PC-3 (cell line): Measurements from ENCODE around the gene KANK4. TPM values are rescaled to one million over a fixed set of nuclear protein-coding genes. Genes with fewer than 3 reads are reported as not detected.

Experiments
- ATAC-seq: fragments of 200-7000 bp; cut with Tn5 transposase; 2 replicates; pipeline ENCODE4 v1.9.1; 2020; ENCODE audit warnings: mild to moderate bottlenecking, moderate library complexity
- BruUV-seq: library from RNA; stranded (reverse); fragments of 400-500 nt; replicated peaks from 2 replicates; lab custom pipeline; 2021; lab: Mats Ljungman, UMichigan
- CTCF ChIA-PET: fragments of 300-600 bp; sonication (Branson Sonifier 250); formaldehyde crosslinking; loops from one replicate; lab custom pipeline; 2022; ENCODE audit warnings: antibody characterized with exemption; lab: Charles Lee
- POLR2A ChIA-PET: fragments of 300-600 bp; sonication (Branson Sonifier 250); formaldehyde crosslinking; loops from one replicate; lab custom pipeline; 2022; ENCODE audit warnings: antibody characterized with exemption; ENCODE audit not compliant: unreplicated experiment; lab: Charles Lee
- DNase-seq: peaks from one replicate; pipeline ENCODE4 v3.0.0-alpha.2; 2015
- H2AFZ ChIP-seq: fragments of 300-600 bp; sonication (generic); 2 replicates; pipeline ENCODE4 v1.6.0; 2016; ENCODE audit warnings: antibody characterized with exemption, low read length
- H3F3A ChIP-seq: fragments of 300-600 bp; sonication (generic); one replicate; pipeline ENCODE4 v1.6.0; 2017; ENCODE audit warnings: antibody characterized with exemption, low read length, control low read depth, mild to moderate bottlenecking; ENCODE audit not compliant: unreplicated experiment
- H3K27ac ChIP-seq: fragments of 300-600 bp; sonication (generic); 2 replicates; pipeline ENCODE4 v1.5.1; 2016; ENCODE audit warnings: mild to moderate bottlenecking, low read length
- H3K27me3 ChIP-seq: fragments of 300-600 bp; sonication (generic); 2 replicates; pipeline ENCODE4 v1.6.1; 2016; ENCODE audit warnings: low read length, mixed read lengths
- H3K36me3 ChIP-seq: fragments of 300-600 bp; sonication (generic); 2 replicates; pipeline ENCODE4 v1.6.1; 2016; ENCODE audit warnings: low read depth, mixed run types, low read length, mixed read lengths
- H3K4me1 ChIP-seq: fragments of 300-600 bp; sonication (generic); 2 replicates; pipeline ENCODE4 v1.5.1; 2016; ENCODE audit warnings: low read length; ENCODE audit not compliant: insufficient read depth
- H3K4me2 ChIP-seq: fragments of 300-600 bp; sonication (generic); 2 replicates; pipeline ENCODE4 v1.6.0; 2016; ENCODE audit warnings: low read length
- H3K4me3 ChIP-seq: fragments of 300-600 bp; sonication (generic); 2 replicates; pipeline ENCODE4 v1.5.1; 2016; ENCODE audit warnings: mild to moderate bottlenecking, low read length, mixed read lengths
- H3K79me2 ChIP-seq: fragments of 300-600 bp; sonication (generic); 2 replicates; pipeline ENCODE4 v1.6.1; 2017; ENCODE audit warnings: low read length, mixed read lengths
- H3K9ac ChIP-seq: fragments of 300-600 bp; sonication (generic); 2 replicates; pipeline ENCODE4 v1.6.0; 2016; ENCODE audit warnings: mild to moderate bottlenecking, low read length
- H3K9me2 ChIP-seq: fragments of 300-600 bp; sonication (generic); replicated peaks from 2 replicates; pipeline ENCODE4 v1.6.1; 2016; ENCODE audit warnings: mixed run types, low read length, mixed read lengths
- H3K9me3 ChIP-seq: fragments of 300-600 bp; sonication (generic); 2 replicates; pipeline ENCODE4 v1.6.1; 2016; ENCODE audit warnings: low read length, mixed read lengths
- H4K20me1 ChIP-seq: fragments of 300-600 bp; sonication (generic); 2 replicates; pipeline ENCODE4 v1.6.1; 2016; ENCODE audit warnings: low read length, mixed read lengths
- EZH2 ChIP-seq: fragments of 300-600 bp; sonication (generic); IDR thresholded peaks from one replicate; pipeline ENCODE4 v1.6.1; 2017; ENCODE audit warnings: antibody characterized with exemption, mild to moderate bottlenecking, low read length; ENCODE audit not compliant: unreplicated experiment
- EZH2phosphoT487 ChIP-seq: fragments of 300-600 bp; sonication (generic); IDR thresholded peaks from 2 replicates; pipeline ENCODE4 v1.6.1; 2018; ENCODE audit warnings: mild to moderate bottlenecking, antibody characterized with exemption, low read length, borderline replicate concordance
- intact Hi-C: fragments of 100-400 bp; cut with micrococcal nuclease; formaldehyde crosslinking; loops from 2 replicates; pipeline ENCODE4 v1.9.0; 2023
- total RNA-seq: library from RNA; depleted of rRNA; stranded (reverse); fragments of >200 nt; gene quantifications from 2 replicates; pipeline ENCODE4 v1.2.3, GENCODE V29; 2014
- TF ChIP-seq, protein P1 (sequence below): fragments of 300-600 bp; sonication (generic); conservative IDR thresholded peaks from 2 replicates; pipeline ENCODE4 v1.5.1; 2017; ENCODE audit warnings: antibody characterized with exemption, low read depth, mild to moderate bottlenecking, low read length

The KANK4 gene
- total RNA-seq, 1 experiment from 2014 or later = not detected

DNA sequence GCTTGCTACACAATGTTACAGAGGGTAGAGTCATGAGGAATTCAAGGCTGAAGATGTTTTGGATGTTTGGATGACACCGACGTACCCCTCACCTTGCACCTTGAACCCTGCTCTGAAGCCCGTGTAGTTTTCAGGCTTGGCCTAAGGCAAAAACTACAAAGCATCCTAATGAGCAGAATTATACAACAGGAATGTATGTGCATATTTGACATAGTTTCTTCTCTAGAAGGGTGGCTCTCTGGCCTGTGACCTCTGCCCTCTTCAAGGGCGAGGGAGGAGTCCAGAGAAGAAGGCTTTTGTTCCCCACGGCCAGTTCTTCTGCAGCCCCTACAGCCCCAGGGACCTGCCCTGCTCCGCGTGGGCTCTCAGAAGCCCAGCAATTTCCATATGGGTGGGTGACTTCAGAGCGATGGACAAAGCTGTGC is 81.3 kb downstream of the KANK4 start:
- Histone ChIP-seq H3K36me3 (no peaks in the 10 kb centered on the region), H3K4me1 (peaks cover 41% of the 10 kb centered on the region), H3K27ac (no peak overlapping the region), H3K4me3 (no peak overlapping the region), H3K9me3 (no peaks in the 10 kb centered on the region), H3F3A (no peaks in the 10 kb centered on the region), H3K9me2 (no peaks in the 10 kb centered on the region), H3K79me2 (no peaks in the 10 kb centered on the region), H3K27me3 (no peaks in the 10 kb centered on the region), H4K20me1 (no peaks in the 10 kb centered on the region), H2AFZ (no peak overlapping the region), H3K9ac (no peak overlapping the region), H3K4me2 (no peak overlapping the region)
- ATAC-seq (no peak), DNase-seq (no peak)
- TF ChIP-seq EZH2phosphoT487 = no peak
- TF ChIP-seq, protein P1, sequence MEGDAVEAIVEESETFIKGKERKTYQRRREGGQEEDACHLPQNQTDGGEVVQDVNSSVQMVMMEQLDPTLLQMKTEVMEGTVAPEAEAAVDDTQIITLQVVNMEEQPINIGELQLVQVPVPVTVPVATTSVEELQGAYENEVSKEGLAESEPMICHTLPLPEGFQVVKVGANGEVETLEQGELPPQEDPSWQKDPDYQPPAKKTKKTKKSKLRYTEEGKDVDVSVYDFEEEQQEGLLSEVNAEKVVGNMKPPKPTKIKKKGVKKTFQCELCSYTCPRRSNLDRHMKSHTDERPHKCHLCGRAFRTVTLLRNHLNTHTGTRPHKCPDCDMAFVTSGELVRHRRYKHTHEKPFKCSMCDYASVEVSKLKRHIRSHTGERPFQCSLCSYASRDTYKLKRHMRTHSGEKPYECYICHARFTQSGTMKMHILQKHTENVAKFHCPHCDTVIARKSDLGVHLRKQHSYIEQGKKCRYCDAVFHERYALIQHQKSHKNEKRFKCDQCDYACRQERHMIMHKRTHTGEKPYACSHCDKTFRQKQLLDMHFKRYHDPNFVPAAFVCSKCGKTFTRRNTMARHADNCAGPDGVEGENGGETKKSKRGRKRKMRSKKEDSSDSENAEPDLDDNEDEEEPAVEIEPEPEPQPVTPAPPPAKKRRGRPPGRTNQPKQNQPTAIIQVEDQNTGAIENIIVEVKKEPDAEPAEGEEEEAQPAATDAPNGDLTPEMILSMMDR = no peak
- TF ChIP-seq EZH2 = no peak
- no TSS peak for BruUV-seq
- ChIA-PET POLR2A (no interaction called here), CTCF (no interaction called here)
- intact Hi-C loops = no loop called here

DNA sequence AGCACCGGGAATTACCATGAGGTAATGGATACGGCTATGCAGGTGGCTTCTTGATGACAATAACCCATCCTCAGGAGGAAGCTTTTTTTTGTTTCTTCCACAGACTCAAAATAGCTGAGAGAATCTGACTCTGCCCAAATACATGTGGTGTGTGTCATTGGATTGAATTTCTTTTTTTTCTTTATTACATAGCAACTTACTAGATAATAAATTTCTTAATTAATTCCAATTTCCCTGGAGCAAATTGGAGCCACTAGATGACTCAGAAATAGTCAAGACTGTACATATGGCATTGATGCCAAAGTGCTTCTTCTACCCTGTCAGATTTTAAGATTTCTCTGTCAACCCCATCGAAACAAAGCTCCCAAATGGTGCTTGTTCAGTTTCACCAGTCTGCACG is 81.9 kb downstream of the KANK4 start:
- Histone ChIP-seq H2AFZ (no peak overlapping the region), H3K4me2 (peak overlapping the region; percentile 30; the same call in 1 of the 2 replicates), H3K9me2 (no peaks in the 10 kb centered on the region), H3F3A (no peaks in the 10 kb centered on the region), H3K4me1 (peaks cover 41% of the 10 kb centered on the region), H3K4me3 (no peak overlapping the region), H3K79me2 (no peaks in the 10 kb centered on the region), H3K27ac (no peak overlapping the region), H3K9ac (no peak overlapping the region), H4K20me1 (no peaks in the 10 kb centered on the region), H3K27me3 (no peaks in the 10 kb centered on the region), H3K9me3 (no peaks in the 10 kb centered on the region), H3K36me3 (no peaks in the 10 kb centered on the region)
- TF ChIP-seq, protein P1 = no peak
- no peak for TF ChIP-seq EZH2
- TF ChIP-seq EZH2phosphoT487 = no peak
- CTCF ChIA-PET = interaction anchor here (0.7 kb wide), 1 partner anchor 33 kb away, joined by 4 read pairs; no protein-coding TSS in a partner anchor
- intact Hi-C loops = no loop called here
- POLR2A ChIA-PET = no interaction called here
- no peak for ATAC-seq
- BruUV-seq = no TSS peak
- DNase-seq = peak; percentile 36

DNA sequence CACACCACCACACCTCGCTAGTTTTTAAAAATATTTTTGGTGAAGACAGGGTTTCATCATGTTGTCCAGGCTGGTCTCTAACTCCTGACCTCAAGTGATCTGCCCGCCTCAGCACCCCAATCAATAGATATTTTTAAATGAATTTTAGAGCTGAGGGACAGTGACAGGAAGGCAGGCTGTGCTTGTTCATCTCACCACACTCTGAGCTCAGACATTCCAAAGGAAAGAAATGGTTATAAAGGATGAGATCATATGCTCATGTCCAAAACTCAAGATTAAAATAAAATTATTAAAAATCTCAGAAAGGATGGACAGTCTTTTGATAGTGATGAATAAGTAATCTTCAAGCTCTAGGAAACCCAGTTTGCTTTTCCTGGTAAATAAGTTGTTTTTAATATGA is 83.7 kb downstream of the KANK4 start:
- CTCF ChIA-PET = no interaction called here
- H3K9ac ChIP-seq = no peak overlapping the region
- no TSS peak for BruUV-seq
- H4K20me1 ChIP-seq = no peaks in the 10 kb centered on the region
- POLR2A ChIA-PET = no interaction called here
- intact Hi-C loops = no loop called here
- H3K9me3 ChIP-seq = no peaks in the 10 kb centered on the region
- H2AFZ ChIP-seq = no peak overlapping the region
- no peaks in the 10 kb centered on the region for H3K9me2 ChIP-seq
- H3K4me3 ChIP-seq = no peak overlapping the region
- TF ChIP-seq, protein P1 = no peak
- no peak for DNase-seq
- no peak overlapping the region for H3K4me2 ChIP-seq
- no peak for ATAC-seq
- H3K27me3 ChIP-seq = no peaks in the 10 kb centered on the region
- no peaks in the 10 kb centered on the region for H3K36me3 ChIP-seq
- H3F3A ChIP-seq = no peaks in the 10 kb centered on the region
- H3K27ac ChIP-seq = no peak overlapping the region
- peaks cover 48% of the 10 kb centered on the region for H3K4me1 ChIP-seq
- H3K79me2 ChIP-seq = no peaks in the 10 kb centered on the region
